Retinal pigment epithelial cell (primary cell): Measurements from ENCODE around the gene D2HGDH.
"Not testable (repeated sequence)": the region's sequence is repeated elsewhere in the genome, so short reads cannot be mapped to it uniquely, and the experiment has no call there.

Source experiments
- DNase-seq: peaks from one replicate; pipeline ENCODE4 v3.0.0-alpha.2; 2010; ENCODE audit warnings: low read depth
- H3K4me3 ChIP-seq: 2 replicates; pipeline ENCODE4 v1.5.1; 2011; ENCODE audit warnings: mild to moderate bottlenecking, low read length, control low read depth, moderate library complexity
- TF ChIP-seq, protein P1 (sequence below): conservative IDR thresholded peaks from 2 replicates; pipeline ENCODE4 v1.5.1; 2011; ENCODE audit warnings: low read depth, low read length, control low read depth, inconsistent platforms

Gene D2HGDH

GRCh38 chr2:241739651-241740050, 5.2 kb downstream of the D2HGDH start:
- TF ChIP-seq, protein P1, sequence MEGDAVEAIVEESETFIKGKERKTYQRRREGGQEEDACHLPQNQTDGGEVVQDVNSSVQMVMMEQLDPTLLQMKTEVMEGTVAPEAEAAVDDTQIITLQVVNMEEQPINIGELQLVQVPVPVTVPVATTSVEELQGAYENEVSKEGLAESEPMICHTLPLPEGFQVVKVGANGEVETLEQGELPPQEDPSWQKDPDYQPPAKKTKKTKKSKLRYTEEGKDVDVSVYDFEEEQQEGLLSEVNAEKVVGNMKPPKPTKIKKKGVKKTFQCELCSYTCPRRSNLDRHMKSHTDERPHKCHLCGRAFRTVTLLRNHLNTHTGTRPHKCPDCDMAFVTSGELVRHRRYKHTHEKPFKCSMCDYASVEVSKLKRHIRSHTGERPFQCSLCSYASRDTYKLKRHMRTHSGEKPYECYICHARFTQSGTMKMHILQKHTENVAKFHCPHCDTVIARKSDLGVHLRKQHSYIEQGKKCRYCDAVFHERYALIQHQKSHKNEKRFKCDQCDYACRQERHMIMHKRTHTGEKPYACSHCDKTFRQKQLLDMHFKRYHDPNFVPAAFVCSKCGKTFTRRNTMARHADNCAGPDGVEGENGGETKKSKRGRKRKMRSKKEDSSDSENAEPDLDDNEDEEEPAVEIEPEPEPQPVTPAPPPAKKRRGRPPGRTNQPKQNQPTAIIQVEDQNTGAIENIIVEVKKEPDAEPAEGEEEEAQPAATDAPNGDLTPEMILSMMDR, result no peak
- DNase-seq, result no peak
- H3K4me3 ChIP-seq, result no peak overlapping the region

GRCh38 chr2:241741016-241741415, 6.6 kb downstream of the D2HGDH start:
- TF ChIP-seq, protein P1, result no peak
- no peak overlapping the region for H3K4me3 ChIP-seq
- no peak for DNase-seq

DNA sequence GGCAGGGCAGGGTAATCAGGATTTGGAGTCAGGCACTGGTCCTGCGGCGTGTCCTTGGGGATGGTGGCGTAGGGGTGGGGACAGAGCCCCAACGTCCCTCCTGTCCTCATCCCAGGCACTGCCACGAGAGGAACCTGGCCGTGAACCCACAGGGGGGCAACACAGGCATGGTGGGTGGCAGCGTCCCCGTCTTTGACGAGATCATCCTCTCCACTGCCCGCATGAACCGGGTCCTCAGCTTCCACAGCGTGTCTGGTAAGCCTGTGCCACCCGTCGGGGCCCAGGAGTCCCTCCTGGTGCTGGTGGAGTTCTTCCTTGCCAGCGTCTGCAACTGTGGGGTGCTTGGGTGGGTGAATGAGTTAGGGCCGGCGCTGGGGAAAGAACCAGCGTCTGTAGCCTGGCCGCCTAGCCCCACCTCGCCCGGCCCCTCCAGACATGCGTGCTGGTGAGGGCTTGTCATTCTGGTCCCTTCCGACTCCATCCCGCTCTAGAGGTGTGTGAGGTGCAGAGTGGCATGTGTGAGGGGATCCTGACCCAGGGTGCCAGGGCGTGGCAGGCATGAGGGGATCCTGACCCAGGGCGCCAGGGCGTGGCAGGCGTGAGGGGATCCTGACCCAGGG, 8.0 kb downstream of the D2HGDH start:
- TF ChIP-seq, protein P1, result no peak
- no peak for DNase-seq

GRCh38 chr2:241743008-241743407, 8.6 kb downstream of the D2HGDH start:
- DNase-seq, H3K4me3 ChIP-seq: not testable (repeated sequence)

More for the DNA sequence above, 8.0 kb downstream of the D2HGDH start:
- no peak overlapping the region for H3K4me3 ChIP-seq

DNA sequence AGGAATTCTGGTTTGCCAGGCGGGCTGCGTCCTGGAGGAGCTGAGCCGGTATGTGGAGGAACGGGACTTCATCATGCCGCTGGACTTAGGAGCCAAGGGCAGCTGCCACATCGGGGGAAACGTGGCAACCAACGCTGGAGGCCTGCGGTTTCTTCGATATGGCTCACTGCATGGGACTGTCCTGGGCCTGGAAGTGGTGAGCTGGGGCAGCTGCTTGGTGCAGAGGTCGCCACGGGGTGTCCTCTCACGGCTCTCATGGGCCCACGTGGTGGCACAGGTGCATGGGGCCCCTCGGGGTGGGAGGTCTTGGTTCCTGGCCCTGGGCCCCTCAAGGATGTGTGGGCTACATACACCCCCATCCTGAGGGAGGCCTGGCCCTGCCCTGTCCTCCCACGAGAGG, 9.2 kb downstream of the D2HGDH start:
- H3K4me3 ChIP-seq, result no peak overlapping the region
- no peak for DNase-seq
- TF ChIP-seq, protein P1, result no peak

DNA sequence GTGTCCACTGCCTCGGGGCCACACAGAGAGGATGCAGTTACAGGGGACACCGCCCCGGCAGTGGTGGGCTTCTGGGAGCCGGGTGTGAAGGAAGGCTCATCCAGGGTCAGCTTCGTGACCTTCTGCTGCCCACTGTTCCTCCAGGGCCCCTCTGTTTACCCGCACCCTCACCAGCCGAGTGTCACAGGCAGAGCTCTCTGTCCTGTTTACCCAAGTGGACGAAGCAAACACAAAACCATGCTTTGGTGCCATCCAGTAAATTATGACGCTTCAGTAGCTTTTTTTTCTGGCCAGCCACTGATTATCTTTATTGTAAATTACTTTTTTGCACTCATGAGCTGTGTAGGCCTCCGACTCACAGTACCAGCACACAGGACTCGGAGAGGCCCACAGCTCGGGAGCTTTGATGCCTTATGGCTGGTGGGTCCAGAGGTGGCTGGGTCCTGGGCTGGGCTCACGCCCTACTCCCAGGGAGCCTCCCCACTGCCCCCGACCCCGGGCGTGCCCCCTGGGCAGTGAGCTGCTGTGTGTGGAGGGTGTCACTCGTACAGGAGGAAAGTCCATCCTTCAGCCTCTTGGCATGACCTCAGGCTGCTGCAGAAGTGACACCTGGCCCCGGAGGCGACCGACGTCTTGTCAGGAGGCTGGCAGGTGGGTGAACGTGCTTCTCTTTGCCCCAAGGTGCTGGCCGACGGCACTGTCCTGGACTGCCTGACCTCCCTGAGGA, 9.8 kb downstream of the D2HGDH start:
- DNase-seq, result no peak
- TF ChIP-seq, protein P1, result no peak
- no peak overlapping the region for H3K4me3 ChIP-seq

DNA sequence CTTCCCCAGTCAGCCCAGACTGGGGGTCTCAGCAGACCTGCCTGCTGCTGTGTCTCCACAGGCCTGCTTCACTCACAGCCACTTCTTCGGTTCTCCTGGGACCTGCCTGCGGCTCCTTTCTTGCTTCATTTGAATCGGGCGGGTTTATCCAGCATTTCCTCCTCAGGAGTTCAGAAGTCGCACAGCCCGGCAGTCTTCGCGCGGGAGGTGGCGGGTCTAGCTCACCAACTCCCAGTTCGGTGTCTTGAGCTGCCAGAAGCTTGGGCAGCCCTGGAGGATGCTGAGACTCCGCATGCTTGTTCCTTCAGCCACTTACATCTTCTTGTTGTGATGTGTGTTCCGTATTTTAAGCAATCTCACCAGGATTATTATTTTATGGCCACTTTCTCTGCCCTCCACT, 10.8 kb downstream of the D2HGDH start:
- TF ChIP-seq, protein P1, result no peak
- DNase-seq, result no peak

More for the DNA sequence above, 10.8 kb downstream of the D2HGDH start:
- H3K4me3 ChIP-seq, result no peak overlapping the region
